ENCODE results near the gene JAZF1. TPM values are rescaled to one million over a fixed set of nuclear protein-coding genes. Genes with fewer than 3 reads are reported as not detected.

The JAZF1 gene
- polyA plus RNA-seq, 1 experiment, result 18.0 TPM

- no peak overlapping the region for H3K4me3 ChIP-seq (ENCODE audit: low read depth, low read length)
- H3K27me3 ChIP-seq (ENCODE audit: control insufficient read depth, insufficient read depth, low read length), result no peaks in the 10 kb centered on the region
- no peak for TF ChIP-seq CTCF (IDR thresholded peaks at IDR 0.05; ENCODE audit: low read depth, low read length)
- ChIA-PET CTCF (interaction anchor here (0.8 to 1.2 kb wide), 3 partner anchors 84 to 741 kb away, joined by 3 to 5 read pairs (median 4); no protein-coding TSS in a partner anchor), POLR2A (no interaction called here)
- H3K9me3 ChIP-seq (ENCODE audit: control insufficient read depth, insufficient read depth, low read length), result no peaks in the 10 kb centered on the region
- no peak for DNase-seq (ENCODE audit: low read depth, low spot score)
- H3K27ac ChIP-seq (ENCODE audit: low read depth, low read length), result no peak overlapping the region
Measured at GRCh38 chr7:27936768-27937102, 243.9 kb downstream of the JAZF1 start.

- DNase-seq (ENCODE audit: low read depth, low spot score), result no peak
- no peaks in the 10 kb centered on the region for H3K27me3 ChIP-seq (ENCODE audit: control insufficient read depth, insufficient read depth, low read length)
- no peak overlapping the region for H3K27ac ChIP-seq (ENCODE audit: low read depth, low read length)
- no peak overlapping the region for H3K4me3 ChIP-seq (ENCODE audit: low read depth, low read length)
- POLR2A ChIA-PET, result no interaction called here
- no peaks in the 10 kb centered on the region for H3K9me3 ChIP-seq (ENCODE audit: control insufficient read depth, insufficient read depth, low read length)
- TF ChIP-seq CTCF (IDR thresholded peaks at IDR 0.05; ENCODE audit: low read depth, low read length), result no peak
- CTCF ChIA-PET, result interaction anchor here (0.8 to 1.4 kb wide), 4 partner anchors 16 to 740 kb away, joined by 3 to 5 read pairs (median 4); no protein-coding TSS in a partner anchor
Measured at GRCh38 chr7:27936047-27936767, 244.4 kb downstream of the JAZF1 start.

- ChIA-PET POLR2A (no interaction called here), CTCF (no interaction called here)
- Histone ChIP-seq H3K27me3 (ENCODE audit: control insufficient read depth, insufficient read depth, low read length) (no peaks in the 10 kb centered on the region), H3K9me3 (ENCODE audit: control insufficient read depth, insufficient read depth, low read length) (no peaks in the 10 kb centered on the region), H3K4me3 (ENCODE audit: low read depth, low read length) (no peak overlapping the region), H3K27ac (ENCODE audit: low read depth, low read length) (no peak overlapping the region)
- TF ChIP-seq CTCF (IDR thresholded peaks at IDR 0.05; ENCODE audit: low read depth, low read length), result peak; percentile 23; the same call in 1 of the 2 replicates
- no peak for DNase-seq (ENCODE audit: low read depth, low spot score)
Measured at GRCh38 chr7:27933671-27934565, 246.7 kb downstream of the JAZF1 start.

- CTCF ChIA-PET, result no interaction called here
- Histone ChIP-seq H3K9me3 (ENCODE audit: control insufficient read depth, insufficient read depth, low read length) (no peaks in the 10 kb centered on the region), H3K4me3 (ENCODE audit: low read depth, low read length) (no peak overlapping the region), H3K27ac (ENCODE audit: low read depth, low read length) (no peak overlapping the region), H3K27me3 (ENCODE audit: control insufficient read depth, insufficient read depth, low read length) (no peaks in the 10 kb centered on the region)
- DNase-seq (ENCODE audit: low read depth, low spot score), result no peak
- POLR2A ChIA-PET, result no interaction called here
- TF ChIP-seq CTCF (IDR thresholded peaks at IDR 0.05; ENCODE audit: low read depth, low read length), result no peak
Measured at GRCh38 chr7:27930910-27931476, 249.6 kb downstream of the JAZF1 start.

Data from AG04450 (cell line).